ENCODE measurements around the gene NALCN. TPM values are rescaled to one million over a fixed set of nuclear protein-coding genes. Genes with fewer than 3 reads are reported as not detected.

The NALCN gene
- total RNA-seq, 1 experiment from 2014 or later: 0.07 TPM

GRCh38 chr13:101301053-101301452 lies 115.3 kb downstream of the NALCN start:
- Histone ChIP-seq H3K4me3 (ENCODE audit: insufficient read depth, low read depth, low read length) (no peak overlapping the region), H3K36me3 (replicated peaks; ENCODE audit: control insufficient read depth, insufficient read depth, low read length) (no peaks in the 10 kb centered on the region), H3K27me3 (ENCODE audit: control insufficient read depth, insufficient read depth, low read length) (no peaks in the 10 kb centered on the region)
- peak; percentile 10 for DNase-seq

GRCh38 chr13:101300531-101300930 lies 115.8 kb downstream of the NALCN start:
- Histone ChIP-seq H3K27me3 (ENCODE audit: control insufficient read depth, insufficient read depth, low read length) (no peaks in the 10 kb centered on the region), H3K4me3 (ENCODE audit: insufficient read depth, low read depth, low read length) (no peak overlapping the region)
- no peak for DNase-seq

GRCh38 chr13:101298517-101298916 lies 117.8 kb downstream of the NALCN start:
- H3K36me3 ChIP-seq (replicated peaks; ENCODE audit: control insufficient read depth, insufficient read depth, low read length): no peaks in the 10 kb centered on the region
- no peaks in the 10 kb centered on the region for H3K27me3 ChIP-seq (ENCODE audit: control insufficient read depth, insufficient read depth, low read length)
- H3K4me3 ChIP-seq (ENCODE audit: insufficient read depth, low read depth, low read length): no peak overlapping the region
- no peak for DNase-seq

More at GRCh38 chr13:101300531-101300930, 115.8 kb downstream of the NALCN start:
- no peaks in the 10 kb centered on the region for H3K36me3 ChIP-seq (replicated peaks; ENCODE audit: control insufficient read depth, insufficient read depth, low read length)

- DNase-seq: no peak
- H3K27me3 ChIP-seq (ENCODE audit: control insufficient read depth, insufficient read depth, low read length): no peaks in the 10 kb centered on the region
- no peaks in the 10 kb centered on the region for H3K36me3 ChIP-seq (replicated peaks; ENCODE audit: control insufficient read depth, insufficient read depth, low read length)
- H3K4me3 ChIP-seq (ENCODE audit: insufficient read depth, low read depth, low read length): no peak overlapping the region
Observed at GRCh38 chr13:101297794-101298193, 118.5 kb downstream of the NALCN start.

GRCh38 chr13:101292711-101293110 lies 123.6 kb downstream of the NALCN start:
- DNase-seq: no peak
- H3K36me3 ChIP-seq (replicated peaks; ENCODE audit: control insufficient read depth, insufficient read depth, low read length): no peaks in the 10 kb centered on the region
- no peak overlapping the region for H3K4me3 ChIP-seq (ENCODE audit: insufficient read depth, low read depth, low read length)
- H3K27me3 ChIP-seq (ENCODE audit: control insufficient read depth, insufficient read depth, low read length): no peaks in the 10 kb centered on the region

- Histone ChIP-seq H3K36me3 (replicated peaks; ENCODE audit: control insufficient read depth, insufficient read depth, low read length) (no peaks in the 10 kb centered on the region), H3K27me3 (ENCODE audit: control insufficient read depth, insufficient read depth, low read length) (no peaks in the 10 kb centered on the region), H3K4me3 (ENCODE audit: insufficient read depth, low read depth, low read length) (no peak overlapping the region)
- no peak for DNase-seq
Observed at GRCh38 chr13:101291646-101292515, 124.4 kb downstream of the NALCN start.

- DNase-seq: no peak
- no peak overlapping the region for H3K4me3 ChIP-seq (ENCODE audit: insufficient read depth, low read depth, low read length)
- H3K36me3 ChIP-seq (replicated peaks; ENCODE audit: control insufficient read depth, insufficient read depth, low read length): no peaks in the 10 kb centered on the region
- no peaks in the 10 kb centered on the region for H3K27me3 ChIP-seq (ENCODE audit: control insufficient read depth, insufficient read depth, low read length)
Observed at GRCh38 chr13:101291206-101291605, 125.1 kb downstream of the NALCN start.

GRCh38 chr13:101289764-101290163 lies 126.5 kb downstream of the NALCN start:
- Histone ChIP-seq H3K4me3 (ENCODE audit: insufficient read depth, low read depth, low read length) (no peak overlapping the region), H3K27me3 (ENCODE audit: control insufficient read depth, insufficient read depth, low read length) (no peaks in the 10 kb centered on the region), H3K36me3 (replicated peaks; ENCODE audit: control insufficient read depth, insufficient read depth, low read length) (no peaks in the 10 kb centered on the region)
- peak; percentile 65 for DNase-seq

- DNase-seq: no peak
- no peaks in the 10 kb centered on the region for H3K36me3 ChIP-seq (replicated peaks; ENCODE audit: control insufficient read depth, insufficient read depth, low read length)
Observed at GRCh38 chr13:101283782-101284181, 132.5 kb downstream of the NALCN start.

GRCh38 chr13:101272886-101273285 lies 143.4 kb downstream of the NALCN start:
- H3K36me3 ChIP-seq (replicated peaks; ENCODE audit: control insufficient read depth, insufficient read depth, low read length): no peaks in the 10 kb centered on the region
- H3K27me3 ChIP-seq (ENCODE audit: control insufficient read depth, insufficient read depth, low read length): no peaks in the 10 kb centered on the region
- DNase-seq: no peak
- H3K4me3 ChIP-seq (ENCODE audit: insufficient read depth, low read depth, low read length): no peak overlapping the region

More at GRCh38 chr13:101283782-101284181, 132.5 kb downstream of the NALCN start:
- Histone ChIP-seq H3K4me3 (ENCODE audit: insufficient read depth, low read depth, low read length) (no peak overlapping the region), H3K27me3 (ENCODE audit: control insufficient read depth, insufficient read depth, low read length) (no peaks in the 10 kb centered on the region)

- H3K4me3 ChIP-seq (ENCODE audit: insufficient read depth, low read depth, low read length): no peak overlapping the region
- DNase-seq: no peak
- no peaks in the 10 kb centered on the region for H3K36me3 ChIP-seq (replicated peaks; ENCODE audit: control insufficient read depth, insufficient read depth, low read length)
- H3K27me3 ChIP-seq (ENCODE audit: control insufficient read depth, insufficient read depth, low read length): no peaks in the 10 kb centered on the region
Observed at GRCh38 chr13:101271681-101272245, 144.5 kb downstream of the NALCN start.

GRCh38 chr13:101267656-101268055 lies 148.7 kb downstream of the NALCN start:
- no peak for DNase-seq
- H3K36me3 ChIP-seq (replicated peaks; ENCODE audit: control insufficient read depth, insufficient read depth, low read length): no peaks in the 10 kb centered on the region
- no peaks in the 10 kb centered on the region for H3K27me3 ChIP-seq (ENCODE audit: control insufficient read depth, insufficient read depth, low read length)
- H3K4me3 ChIP-seq (ENCODE audit: insufficient read depth, low read depth, low read length): no peak overlapping the region

- no peak for DNase-seq
- Histone ChIP-seq H3K36me3 (replicated peaks; ENCODE audit: control insufficient read depth, insufficient read depth, low read length) (no peaks in the 10 kb centered on the region), H3K4me3 (ENCODE audit: insufficient read depth, low read depth, low read length) (no peak overlapping the region), H3K27me3 (ENCODE audit: control insufficient read depth, insufficient read depth, low read length) (no peaks in the 10 kb centered on the region)
Observed at GRCh38 chr13:101265934-101266333, 150.4 kb downstream of the NALCN start.

- no peak for DNase-seq
- Histone ChIP-seq H3K4me3 (ENCODE audit: insufficient read depth, low read depth, low read length) (no peak overlapping the region), H3K36me3 (replicated peaks; ENCODE audit: control insufficient read depth, insufficient read depth, low read length) (no peaks in the 10 kb centered on the region), H3K27me3 (ENCODE audit: control insufficient read depth, insufficient read depth, low read length) (no peaks in the 10 kb centered on the region)
Observed at GRCh38 chr13:101264931-101265330, 151.4 kb downstream of the NALCN start.

- Histone ChIP-seq H3K36me3 (replicated peaks; ENCODE audit: control insufficient read depth, insufficient read depth, low read length) (no peaks in the 10 kb centered on the region), H3K27me3 (ENCODE audit: control insufficient read depth, insufficient read depth, low read length) (no peaks in the 10 kb centered on the region), H3K4me3 (ENCODE audit: insufficient read depth, low read depth, low read length) (no peak overlapping the region)
- no peak for DNase-seq
Observed at GRCh38 chr13:101262306-101262705, 154.0 kb downstream of the NALCN start.
